Measurements from ENCODE around the gene PBLD. TPM values are rescaled to one million over a fixed set of nuclear protein-coding genes. Genes with fewer than 3 reads are reported as not detected.

Gene PBLD
- total and polyA plus RNA-seq, 8 donors: 10.7 to 43.6 (median 27.5) TPM

DNA sequence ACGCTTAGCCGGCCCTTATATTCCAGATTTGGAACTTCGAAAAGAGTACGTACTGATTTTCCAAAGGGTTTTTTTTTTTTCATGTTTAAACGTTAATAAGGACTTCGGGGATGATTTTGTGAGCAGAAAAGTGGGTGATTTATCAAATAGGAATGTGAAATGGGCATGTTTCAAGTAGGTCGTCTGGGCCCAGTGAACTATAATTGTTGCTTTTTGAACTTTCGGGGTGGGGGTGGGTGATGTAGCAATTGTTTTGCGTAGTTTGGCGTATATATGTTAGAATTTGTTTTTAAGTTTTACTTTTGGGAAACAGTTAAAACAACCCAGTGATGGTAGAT lies 299 bp upstream of the PBLD start:
- Histone ChIP-seq H3K27ac (peak overlapping the region; percentile 93 to 100 (median 99)), H3K4me1 (peaks cover 43 to 73% (median 57%) of the 10 kb centered on the region in 4 donors)

DNA sequence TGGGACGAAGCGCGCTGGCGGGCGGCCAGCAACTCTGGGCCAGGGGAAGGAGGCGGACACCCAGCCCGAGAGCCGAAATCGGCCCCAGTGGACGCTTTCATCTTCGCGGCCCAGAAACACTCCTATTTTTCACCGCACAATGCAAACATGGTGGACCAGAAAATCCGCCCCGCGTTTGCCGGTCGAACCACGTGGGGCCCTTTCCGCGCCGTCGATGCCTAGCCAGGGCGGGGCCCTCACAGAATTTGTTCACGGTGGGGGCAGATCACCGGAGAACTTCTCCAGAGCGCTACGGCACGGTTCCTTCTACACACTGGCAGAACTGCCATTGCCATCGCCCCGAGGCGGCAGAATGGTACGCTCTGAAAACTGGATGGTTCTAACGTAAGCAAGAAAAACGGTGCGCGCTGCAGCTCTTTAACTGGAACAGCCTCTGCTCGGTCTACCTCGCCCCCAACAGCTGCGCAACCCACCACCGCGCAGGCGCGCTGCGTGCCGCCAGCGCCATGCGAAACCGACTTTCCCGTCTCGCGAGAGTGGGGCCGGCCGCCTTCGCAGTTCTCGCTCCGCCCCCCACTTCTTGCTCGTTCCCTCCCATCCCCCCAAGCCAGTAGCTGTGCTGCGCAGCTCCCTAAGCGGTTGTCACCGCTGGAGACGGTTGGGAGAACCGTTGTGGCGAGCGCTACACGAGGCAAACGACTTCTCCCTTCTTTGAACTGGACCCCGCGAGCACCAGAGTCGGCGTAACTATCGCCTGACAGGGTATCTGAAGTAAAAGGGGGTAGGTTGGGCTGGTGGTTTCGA lies 1.1 kb downstream of the PBLD start, which contains the start of gene HNRNPH3:
Gene HNRNPH3, plus strand, starts transcription at position 610 of the 804 bp plus-strand sequence. CDS start 5,158 bp downstream, outside the sequence.
- Histone ChIP-seq H3K36me3 (no peaks in the 10 kb centered on the region), H3K27me3 (no peaks in the 10 kb centered on the region), H3K27ac (peak within 1 kb of the TSS; percentile 93 to 100 (median 99)), H3K4me1 (peaks cover 29 to 66% (median 49%) of the 10 kb centered on the region in 4 donors), H3K4me3 (peak within 1 kb of the TSS; percentile 85 to 98 (median 94)), H3K9me3 (no peaks in the 10 kb centered on the region)
- DNase-seq: peak; percentile 99 to 100
- WGBS, 5 donors: 0% methylated on average over 43 to 73 of the region's 73 CpGs
- TF ChIP-seq POLR2A (IDR thresholded peaks at IDR 0.05) (peak in 2 of 4 donors; percentile 97 to 99), POLR2AphosphoS5 (IDR thresholded peaks at IDR 0.05) (peak in 2 of 3 donors; percentile 100), EP300 (IDR thresholded peaks at IDR 0.05) (no peak)
- TF ChIP-seq, protein P1, sequence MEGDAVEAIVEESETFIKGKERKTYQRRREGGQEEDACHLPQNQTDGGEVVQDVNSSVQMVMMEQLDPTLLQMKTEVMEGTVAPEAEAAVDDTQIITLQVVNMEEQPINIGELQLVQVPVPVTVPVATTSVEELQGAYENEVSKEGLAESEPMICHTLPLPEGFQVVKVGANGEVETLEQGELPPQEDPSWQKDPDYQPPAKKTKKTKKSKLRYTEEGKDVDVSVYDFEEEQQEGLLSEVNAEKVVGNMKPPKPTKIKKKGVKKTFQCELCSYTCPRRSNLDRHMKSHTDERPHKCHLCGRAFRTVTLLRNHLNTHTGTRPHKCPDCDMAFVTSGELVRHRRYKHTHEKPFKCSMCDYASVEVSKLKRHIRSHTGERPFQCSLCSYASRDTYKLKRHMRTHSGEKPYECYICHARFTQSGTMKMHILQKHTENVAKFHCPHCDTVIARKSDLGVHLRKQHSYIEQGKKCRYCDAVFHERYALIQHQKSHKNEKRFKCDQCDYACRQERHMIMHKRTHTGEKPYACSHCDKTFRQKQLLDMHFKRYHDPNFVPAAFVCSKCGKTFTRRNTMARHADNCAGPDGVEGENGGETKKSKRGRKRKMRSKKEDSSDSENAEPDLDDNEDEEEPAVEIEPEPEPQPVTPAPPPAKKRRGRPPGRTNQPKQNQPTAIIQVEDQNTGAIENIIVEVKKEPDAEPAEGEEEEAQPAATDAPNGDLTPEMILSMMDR (IDR thresholded peaks at IDR 0.05): peak in 1 of 7 experiments; percentile 14
- intact Hi-C loops (cut with DNase I; ENCODE audit: low total_unique reads): loop anchor here (10.0 kb wide), 1 partner anchor 257 kb away; the partner anchor contains the start of gene HERC4

More for the DNA sequence above, 299 bp upstream of the PBLD start:
- TF ChIP-seq POLR2A (IDR thresholded peaks at IDR 0.05) (no peak), EP300 (IDR thresholded peaks at IDR 0.05) (no peak), POLR2AphosphoS5 (IDR thresholded peaks at IDR 0.05) (no peak)
- TF ChIP-seq, protein P1 (IDR thresholded peaks at IDR 0.05): no peak
- intact Hi-C loops (cut with DNase I; ENCODE audit: low total_unique reads): loop anchor here (10.0 kb wide), 1 partner anchor 258 kb away; the partner anchor contains the start of gene HERC4
- no peak for DNase-seq
- 0 to 1% (median 0%) methylated on average over 10 of the region's 10 CpGs for WGBS, 5 donors
- no peaks in the 10 kb centered on the region for H3K27me3 ChIP-seq
- H3K4me3 ChIP-seq: peak overlapping the region; percentile 85 to 98 (median 94)
- no peaks in the 10 kb centered on the region for H3K9me3 ChIP-seq
- peaks cover 0 to 4% (median under 1%) of the 10 kb centered on the region in 4 donors for H3K36me3 ChIP-seq

DNA sequence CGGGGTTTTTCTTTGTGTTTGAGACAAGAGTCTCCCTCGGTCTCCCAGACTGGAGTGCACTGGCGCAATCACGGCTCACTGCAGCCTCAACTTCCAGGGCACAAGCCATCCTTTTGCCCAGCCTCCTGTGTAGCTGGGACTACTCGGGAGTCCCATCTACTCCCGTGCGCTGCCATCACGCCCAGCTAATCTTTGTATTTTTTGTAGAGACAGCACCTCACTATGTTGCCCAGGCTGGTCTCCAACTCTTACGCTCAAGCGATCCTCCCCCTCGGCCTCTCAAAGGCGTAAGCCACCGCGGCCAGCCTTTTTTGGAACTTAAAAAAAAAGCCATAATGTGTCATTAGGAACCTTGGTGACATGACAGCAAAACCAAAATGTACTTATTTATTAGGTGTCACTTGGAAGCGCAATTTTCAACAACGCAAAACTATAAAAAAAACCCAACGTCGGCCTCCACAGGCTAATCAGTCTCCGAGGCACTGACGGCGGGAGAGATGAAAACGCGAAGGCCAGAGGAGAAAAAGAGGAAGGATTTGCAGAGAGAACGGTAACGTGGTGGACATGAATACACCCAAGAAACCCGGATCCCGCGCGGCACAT lies 1.8 kb downstream of the PBLD start:
- no peaks in the 10 kb centered on the region for H3K9me3 ChIP-seq
- peaks cover 23 to 59% (median 43%) of the 10 kb centered on the region in 4 donors for H3K4me1 ChIP-seq
- H3K27me3 ChIP-seq: no peaks in the 10 kb centered on the region
- TF ChIP-seq, protein P1 (IDR thresholded peaks at IDR 0.05): no peak
- no peak for TF ChIP-seq POLR2AphosphoS5 (IDR thresholded peaks at IDR 0.05)
- TF ChIP-seq EP300 (IDR thresholded peaks at IDR 0.05): no peak
- no peak for TF ChIP-seq POLR2A (IDR thresholded peaks at IDR 0.05)
- H3K36me3 ChIP-seq: no peaks in the 10 kb centered on the region
- H3K4me3 ChIP-seq: peak overlapping the region; percentile 85 to 98 (median 94)
- intact Hi-C loops (cut with DNase I; ENCODE audit: low total_unique reads): loop anchor here (10.0 kb wide), 1 partner anchor 256 kb away; the partner anchor contains the start of gene HERC4
- H3K27ac ChIP-seq: peak overlapping the region; percentile 93 to 100 (median 99)
- peak in 1 of 2 donors; percentile 71 for DNase-seq
- WGBS, 5 donors: 15 to 30% (median 20%) methylated on average over 29 of the region's 29 CpGs

DNA sequence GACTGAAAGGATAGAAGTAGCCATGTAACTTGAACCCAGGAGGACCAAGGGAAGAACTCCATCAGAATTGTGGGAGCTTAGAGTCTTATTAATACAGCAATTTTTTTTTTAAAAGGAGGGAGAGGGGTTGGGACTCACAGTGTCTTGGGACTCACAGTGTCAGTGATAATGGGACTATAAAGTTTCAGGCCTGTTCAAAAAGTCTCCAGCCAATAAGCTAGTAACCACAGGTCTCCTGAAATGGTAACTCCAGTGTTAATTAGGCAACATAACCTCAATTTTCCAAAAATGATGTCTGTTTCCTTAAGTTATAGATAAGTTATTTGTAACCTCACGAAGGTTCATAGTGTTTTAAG lies 3.2 kb downstream of the PBLD start:
- Histone ChIP-seq H3K4me3 (no peak overlapping the region), H3K27me3 (no peaks in the 10 kb centered on the region), H3K9me3 (no peaks in the 10 kb centered on the region), H3K27ac (peak overlapping the region in 4 of 5 donors; percentile 59 to 100 (median 87)), H3K36me3 (no peaks in the 10 kb centered on the region), H3K4me1 (peaks cover 17 to 45% (median 30%) of the 10 kb centered on the region in 4 donors)
- WGBS, 5 donors: 79 to 94% (median 88%) methylated on average over 1 of the region's 1 CpG
- TF ChIP-seq EP300 (IDR thresholded peaks at IDR 0.05): no peak
- TF ChIP-seq POLR2A (IDR thresholded peaks at IDR 0.05): no peak
- TF ChIP-seq POLR2AphosphoS5 (IDR thresholded peaks at IDR 0.05): no peak
- TF ChIP-seq, protein P1 (IDR thresholded peaks at IDR 0.05): no peak
- DNase-seq: no peak
- intact Hi-C loops (cut with DNase I; ENCODE audit: low total_unique reads): no loop called here

All from stomach (tissue), 9 donors.